Activated CD4-positive, alpha-beta T cell treated with anti-CD3 and anti-CD28 coated beads for 36 hours (primary cell): Measurements from ENCODE around the gene PPP1R3G. TPM values are rescaled to one million over a fixed set of nuclear protein-coding genes. Genes with fewer than 3 reads are reported as not detected.

Experiments
- ATAC-seq: fragments of 200-7000 bp; cut with Tn5 transposase; one replicate; pipeline ENCODE4 v1.10.0; 2021; ENCODE audit warnings: mild to moderate bottlenecking, moderate library complexity
- CTCF ChIA-PET: fragments of 350-600 bp; sonication (Branson Sonifier 250); formaldehyde crosslinking; loops from one replicate; lab custom pipeline; 2021; ENCODE audit warnings: antibody characterized with exemption; lab: Charles Lee
- POLR2A ChIA-PET: fragments of 350-600 bp; sonication (Branson Sonifier 250); formaldehyde crosslinking; loops from one replicate; lab custom pipeline; 2021; ENCODE audit warnings: antibody characterized with exemption, inconsistent platforms; lab: Charles Lee
- DNase-seq: peaks from one replicate; pipeline ENCODE4 v3.0.0-alpha.2; 2020
- H3K27ac Mint-ChIP-seq: one replicate; pipeline ENCODE4 v1.8.0; 2021; ENCODE audit warnings: mixed read lengths
- H3K27me3 Mint-ChIP-seq: one replicate; pipeline ENCODE4 v1.8.0; 2021; ENCODE audit warnings: mixed read lengths
- H3K36me3 Mint-ChIP-seq: one replicate; pipeline ENCODE4 v1.8.0; 2021; ENCODE audit warnings: low read depth, mixed read lengths
- H3K4me1 Mint-ChIP-seq: one replicate; pipeline ENCODE4 v1.8.0; 2021; ENCODE audit warnings: mixed read lengths
- H3K4me3 Mint-ChIP-seq: one replicate; pipeline ENCODE4 v1.8.0; 2021; ENCODE audit warnings: mild to moderate bottlenecking, moderate library complexity, mixed read lengths
- H3K9me3 Mint-ChIP-seq: one replicate; pipeline ENCODE4 v1.8.0; 2021; ENCODE audit warnings: low read depth, mixed read lengths
- intact Hi-C, 2 experiments: fragments of 100-400 bp; cut with DNase I in 1 of 2; cut with micrococcal nuclease in 1 of 2; formaldehyde crosslinking; loops; one replicate each; pipeline versions ENCODE4 v1.14.2 to v1.15.1; 2022 to 2024; cut with DNase I, micrococcal nuclease
- total RNA-seq, 2 experiments: library from RNA; stranded (reverse); gene quantifications; one replicate each; pipeline ENCODE4 v1.2.3, GENCODE V29; 2021

PPP1R3G gene
- total RNA-seq, 2 experiments from 2014 or later, result 0.09 to 0.11 TPM

DNA sequence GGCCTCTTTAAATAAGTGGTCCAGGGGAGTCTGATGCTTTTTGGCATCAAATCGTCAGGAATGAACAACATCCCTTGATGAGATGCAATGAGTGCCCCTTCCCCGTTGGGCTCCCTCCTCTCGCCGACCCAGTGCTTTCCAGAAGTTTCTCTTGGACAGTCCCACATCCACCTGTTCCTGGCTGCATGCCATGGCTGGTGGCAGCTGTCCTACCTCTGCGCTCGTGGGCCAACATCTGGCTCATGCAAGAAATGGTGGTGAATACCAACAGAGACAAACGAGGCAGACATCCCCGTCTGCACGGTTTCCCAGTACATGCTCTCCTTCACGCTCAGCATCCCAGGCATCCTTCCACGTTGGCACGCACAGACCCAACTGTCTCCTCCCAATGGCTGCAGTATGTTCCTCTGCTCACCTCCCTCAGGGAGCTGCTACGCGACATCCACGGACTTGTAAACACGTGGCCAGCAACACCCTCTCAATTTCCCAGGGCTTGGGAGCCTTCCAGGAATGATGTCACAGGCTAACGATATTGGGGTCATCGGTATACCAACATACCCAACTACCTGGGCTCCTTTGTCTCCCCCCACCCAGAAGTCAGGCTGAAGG is 37.5 kb downstream of the PPP1R3G start:
- intact Hi-C loops, result no loop called here
- Mint-ChIP-seq H3K27me3 (no peaks in the 10 kb centered on the region), H3K36me3 (peaks cover 2% of the 10 kb centered on the region), H3K9me3 (no peaks in the 10 kb centered on the region), H3K4me1 (no peaks in the 10 kb centered on the region), H3K27ac (no peak overlapping the region), H3K4me3 (no peak overlapping the region)
- ChIA-PET POLR2A (no interaction called here), CTCF (no interaction called here)
- DNase-seq (no peak), ATAC-seq (no peak)

DNA sequence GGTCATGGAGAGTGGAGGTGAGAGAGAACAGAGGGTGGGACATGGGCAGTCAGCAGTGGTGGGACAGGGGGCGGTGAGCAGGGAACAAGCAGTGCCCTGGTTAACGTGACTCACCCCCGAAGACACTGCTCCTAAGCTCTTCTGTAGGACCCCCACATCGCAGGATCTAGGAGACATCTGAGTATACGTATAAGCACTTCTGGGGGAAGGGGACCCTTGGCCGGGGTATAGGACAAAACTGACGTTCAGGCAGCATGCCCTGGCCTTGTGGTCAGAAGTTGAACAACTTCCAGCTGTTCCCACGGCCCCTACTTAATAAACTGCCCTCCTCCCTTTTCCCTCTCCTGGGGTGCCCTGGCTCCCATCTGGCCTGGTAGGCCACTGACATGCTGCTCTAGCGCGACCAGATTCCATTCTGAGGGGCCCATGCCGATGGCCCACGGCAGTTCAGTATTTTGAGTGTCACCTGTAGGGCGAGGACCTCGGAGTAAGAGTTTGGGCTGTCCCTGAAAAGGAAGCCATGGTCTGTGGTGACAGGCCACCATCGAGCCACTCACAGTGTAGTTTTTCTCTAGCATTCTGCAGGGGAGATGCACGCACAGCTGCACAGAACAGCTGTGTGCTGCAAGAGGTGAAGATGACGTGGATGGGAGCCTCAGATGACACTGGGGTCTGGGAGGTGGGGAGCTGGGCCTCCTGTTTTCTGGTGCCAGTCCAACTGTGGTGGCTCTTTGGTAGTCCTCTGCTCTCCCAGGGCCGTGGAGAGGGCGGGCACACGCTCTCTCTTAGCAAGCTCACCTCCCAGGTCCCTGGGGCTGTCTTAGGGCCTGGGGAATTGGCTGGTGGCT is 38.4 kb downstream of the PPP1R3G start:
- POLR2A ChIA-PET, result no interaction called here
- Mint-ChIP-seq H3K27ac (no peak overlapping the region), H3K36me3 (peaks cover 2% of the 10 kb centered on the region)

DNA sequence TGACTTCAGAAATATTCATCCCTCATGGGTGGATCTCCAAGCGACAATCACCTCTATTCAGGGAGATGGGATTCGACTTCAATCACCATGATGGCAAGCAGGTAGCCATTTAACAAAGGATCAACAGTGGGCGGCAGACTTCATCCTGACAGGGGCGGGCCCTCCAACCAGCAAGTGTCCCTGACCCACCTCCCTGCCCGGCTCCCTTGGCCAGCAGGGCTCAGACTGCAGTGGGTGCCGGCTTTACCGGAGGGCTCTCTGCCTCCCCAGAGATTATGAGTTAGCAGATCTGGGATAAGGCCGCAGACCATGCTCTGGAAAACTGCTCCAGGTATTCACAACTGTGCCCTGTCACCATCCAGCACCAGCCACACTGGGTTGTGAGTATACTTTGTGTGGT is 39.4 kb downstream of the PPP1R3G start:
- CTCF ChIA-PET, result no interaction called here
- DNase-seq (no peak), ATAC-seq (no peak)
- Mint-ChIP-seq H3K27me3 (no peaks in the 10 kb centered on the region), H3K36me3 (peaks cover 2% of the 10 kb centered on the region), H3K27ac (no peak overlapping the region), H3K4me3 (no peak overlapping the region), H3K9me3 (no peaks in the 10 kb centered on the region), H3K4me1 (no peaks in the 10 kb centered on the region)
- intact Hi-C loops, result no loop called here
- POLR2A ChIA-PET, result no interaction called here

More for the DNA sequence above, 38.4 kb downstream of the PPP1R3G start:
- no peaks in the 10 kb centered on the region for H3K4me1 Mint-ChIP-seq
- H3K27me3 Mint-ChIP-seq, result no peaks in the 10 kb centered on the region
- CTCF ChIA-PET, result interaction anchor here (0.5 kb wide), 1 partner anchor 829 kb away, joined by 3 read pairs; no protein-coding TSS in a partner anchor
- DNase-seq, result no peak
- no peak overlapping the region for H3K4me3 Mint-ChIP-seq
- intact Hi-C loops, result no loop called here
- ATAC-seq, result no peak
- no peaks in the 10 kb centered on the region for H3K9me3 Mint-ChIP-seq

DNA sequence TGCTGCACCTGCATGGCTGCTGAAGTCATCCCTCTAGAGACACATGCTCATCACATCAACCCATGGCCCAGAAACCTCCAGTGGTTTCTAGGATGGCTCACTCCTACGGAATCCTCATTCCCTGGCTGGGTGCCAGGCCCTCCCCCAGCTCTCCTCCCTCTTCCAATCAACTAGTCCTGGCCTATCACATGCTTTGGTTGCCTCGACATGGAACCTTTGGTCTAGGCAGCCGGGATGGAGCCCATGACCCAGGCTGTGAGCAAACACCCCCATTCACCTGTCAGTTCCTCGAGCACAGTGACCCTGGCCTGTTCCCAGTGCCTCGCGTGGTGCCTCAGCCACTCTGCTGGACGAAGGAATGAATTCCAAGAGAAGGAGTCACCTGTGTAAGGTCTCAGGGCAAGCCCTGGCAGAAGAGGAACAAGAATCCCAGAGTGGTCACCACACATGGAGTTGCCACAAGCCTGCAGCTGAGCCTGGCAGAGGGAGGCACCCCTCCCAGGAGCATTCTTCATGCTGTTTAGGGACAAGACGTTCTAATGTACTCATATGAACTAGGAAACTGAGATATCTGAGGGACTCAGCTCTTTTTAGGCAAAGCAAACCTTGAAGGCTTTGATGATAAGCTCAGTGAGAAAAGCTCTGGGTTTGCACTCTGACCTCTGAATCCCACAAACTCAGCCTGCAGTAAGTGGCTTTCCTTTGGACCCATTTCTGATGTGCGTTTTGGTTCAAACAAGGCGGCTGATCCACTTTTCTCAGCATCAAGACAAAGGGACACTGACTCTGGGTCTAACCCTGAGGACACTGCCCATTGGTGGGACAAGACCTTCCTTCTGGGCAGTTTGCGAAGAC is 40.2 kb downstream of the PPP1R3G start:
- POLR2A ChIA-PET, result no interaction called here
- Mint-ChIP-seq H3K9me3 (no peaks in the 10 kb centered on the region), H3K4me1 (no peaks in the 10 kb centered on the region), H3K27ac (no peak overlapping the region), H3K4me3 (no peak overlapping the region), H3K36me3 (peaks cover 4% of the 10 kb centered on the region), H3K27me3 (no peaks in the 10 kb centered on the region)
- intact Hi-C loops, result no loop called here
- CTCF ChIA-PET, result no interaction called here
- ATAC-seq (no peak), DNase-seq (no peak)

DNA sequence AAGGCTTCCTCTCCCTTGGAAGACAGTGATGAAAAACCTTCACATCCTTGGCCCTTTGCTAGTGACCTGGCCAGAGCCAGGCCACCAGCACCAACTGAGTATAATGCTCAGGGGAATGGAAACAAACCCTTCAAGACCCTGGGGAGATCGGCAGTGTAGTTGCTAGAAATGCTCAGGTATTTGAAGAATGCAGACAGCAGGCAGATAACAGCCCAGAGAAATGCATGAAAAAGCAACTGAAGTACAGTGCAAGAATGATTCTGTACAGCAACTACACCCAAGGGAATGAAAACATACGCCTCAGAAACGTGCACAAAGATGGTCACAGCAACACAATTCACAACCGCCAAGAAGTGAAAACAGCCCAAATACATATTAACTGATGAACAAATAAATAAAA is 41.1 kb downstream of the PPP1R3G start:
- ChIA-PET CTCF (no interaction called here), POLR2A (no interaction called here)
- Mint-ChIP-seq H3K9me3 (no peaks in the 10 kb centered on the region), H3K4me1 (no peaks in the 10 kb centered on the region), H3K4me3 (no peak overlapping the region), H3K27ac (no peak overlapping the region), H3K27me3 (no peaks in the 10 kb centered on the region), H3K36me3 (peaks cover 4% of the 10 kb centered on the region)
- intact Hi-C loops, result no loop called here
- no peak for ATAC-seq
- DNase-seq, result no peak

DNA sequence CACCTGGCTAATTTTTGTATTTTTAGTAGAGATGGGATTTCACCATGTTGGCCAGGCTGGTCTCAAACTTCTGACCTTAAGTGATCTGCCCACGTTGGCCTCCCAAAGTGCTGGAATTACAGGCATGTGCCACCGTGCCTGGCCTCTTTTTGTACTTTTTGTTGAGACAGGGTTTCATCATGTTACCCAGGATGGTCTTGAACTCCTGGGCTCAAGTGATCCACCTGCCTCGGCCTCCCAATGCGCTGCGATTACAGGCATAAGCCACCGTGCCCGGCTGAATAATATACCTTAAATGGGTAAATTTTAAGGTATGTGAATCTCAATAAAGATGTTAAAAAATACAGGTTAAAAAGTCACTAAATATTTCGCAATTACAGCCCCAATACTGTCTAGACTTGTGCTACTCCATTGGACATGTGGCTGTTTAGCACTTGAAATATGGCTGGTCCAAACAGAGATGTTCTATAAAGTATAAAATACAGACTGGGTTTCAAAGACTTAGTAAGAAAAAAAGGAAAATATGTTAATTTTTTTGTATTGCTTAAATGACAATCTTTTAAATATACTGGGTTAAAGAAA is 42.1 kb downstream of the PPP1R3G start:
- CTCF ChIA-PET, result no interaction called here
- ATAC-seq (no peak), DNase-seq (no peak)
- Mint-ChIP-seq H3K27ac (no peak overlapping the region), H3K36me3 (peaks cover 4% of the 10 kb centered on the region), H3K4me1 (no peaks in the 10 kb centered on the region), H3K9me3 (no peaks in the 10 kb centered on the region), H3K4me3 (no peak overlapping the region), H3K27me3 (no peaks in the 10 kb centered on the region)
- POLR2A ChIA-PET, result no interaction called here
- intact Hi-C loops, result no loop called here

DNA sequence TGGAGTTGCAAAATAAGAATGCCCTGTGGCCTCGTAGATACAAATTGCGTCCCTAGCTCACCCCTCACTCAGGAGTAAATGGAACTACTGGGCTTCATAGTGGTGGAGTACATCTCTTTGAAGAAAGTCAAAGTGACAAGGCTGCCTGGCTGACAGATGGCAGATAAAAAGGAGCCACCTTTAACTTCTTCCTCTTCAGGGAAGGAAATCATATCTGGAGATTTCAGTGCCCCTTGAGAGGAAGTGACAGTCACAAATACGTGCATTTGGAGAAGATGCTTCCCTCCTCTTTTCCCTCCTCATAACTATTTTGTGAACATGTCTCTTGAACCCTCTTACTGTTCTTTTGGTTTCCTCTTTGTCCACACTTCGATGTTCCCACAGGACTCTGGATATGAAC is 43.2 kb downstream of the PPP1R3G start:
- H3K36me3 Mint-ChIP-seq, result peaks cover 4% of the 10 kb centered on the region
- ChIA-PET CTCF (no interaction called here), POLR2A (no interaction called here)
- no peaks in the 10 kb centered on the region for H3K27me3 Mint-ChIP-seq
- no peaks in the 10 kb centered on the region for H3K9me3 Mint-ChIP-seq
- intact Hi-C loops, result no loop called here
- H3K4me3 Mint-ChIP-seq, result no peak overlapping the region
- DNase-seq (no peak), ATAC-seq (no peak)
- no peaks in the 10 kb centered on the region for H3K4me1 Mint-ChIP-seq
- no peak overlapping the region for H3K27ac Mint-ChIP-seq

DNA sequence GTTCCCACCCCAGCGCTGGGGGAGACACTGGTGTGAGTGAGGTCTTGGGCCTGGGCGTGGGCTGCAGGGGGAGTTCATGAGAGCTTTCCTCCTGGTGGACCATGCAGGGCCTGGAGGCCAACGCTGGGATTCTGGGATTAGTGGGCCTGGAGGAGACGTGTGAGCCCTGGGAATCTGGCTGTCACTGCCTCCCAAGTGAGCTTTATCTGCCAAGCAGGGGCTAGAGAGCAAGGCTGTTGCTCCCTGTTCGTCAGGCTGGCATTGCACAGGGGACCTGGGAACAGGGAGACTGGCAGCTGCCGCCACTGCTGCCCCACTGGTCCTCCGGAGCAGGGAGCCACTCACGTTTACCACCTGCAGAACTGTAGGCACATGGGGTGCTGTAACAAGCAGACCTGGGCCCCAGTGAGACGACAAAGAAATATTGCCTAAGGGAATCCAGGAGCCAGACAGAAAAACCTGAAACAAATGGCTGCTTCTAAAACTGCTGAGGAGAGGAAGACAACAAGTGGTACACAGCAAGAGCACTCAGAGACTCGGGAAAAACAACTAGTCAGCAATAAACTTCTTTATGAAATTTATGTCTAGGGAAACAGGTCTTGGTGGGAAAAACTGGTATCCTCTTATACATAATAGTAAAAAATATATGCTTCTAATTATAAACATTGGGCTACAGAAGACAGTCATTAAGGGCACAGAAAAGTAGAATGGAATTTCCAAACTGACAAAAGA is 45.2 kb downstream of the PPP1R3G start:
- Mint-ChIP-seq H3K4me3 (no peak overlapping the region), H3K9me3 (no peaks in the 10 kb centered on the region), H3K4me1 (no peaks in the 10 kb centered on the region), H3K27ac (no peak overlapping the region), H3K36me3 (peaks cover 4% of the 10 kb centered on the region), H3K27me3 (no peaks in the 10 kb centered on the region)
- intact Hi-C loops, result no loop called here
- DNase-seq (no peak), ATAC-seq (no peak)
- ChIA-PET CTCF (no interaction called here), POLR2A (no interaction called here)

DNA sequence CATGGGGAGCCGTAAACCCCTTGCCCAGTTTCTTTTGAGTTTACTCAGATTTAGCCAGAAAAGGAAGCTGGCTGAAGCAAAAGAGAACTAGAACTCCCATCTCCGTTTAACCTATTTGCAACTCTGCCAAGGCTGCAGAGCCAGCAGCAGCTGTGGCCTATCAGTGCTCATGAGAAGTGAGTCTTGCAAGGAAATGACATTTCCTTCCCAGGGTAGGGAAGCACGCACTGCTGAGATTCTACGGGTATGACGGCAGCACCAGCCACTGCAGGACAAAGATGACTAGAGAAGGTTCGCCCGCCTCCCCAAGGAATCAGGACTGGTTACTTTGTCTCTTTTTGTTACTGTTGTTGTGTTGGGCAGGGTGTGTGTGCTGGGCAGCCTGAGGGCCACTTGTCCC is 47.6 kb downstream of the PPP1R3G start:
- POLR2A ChIA-PET, result no interaction called here
- intact Hi-C loops, result no loop called here
- Mint-ChIP-seq H3K9me3 (no peaks in the 10 kb centered on the region), H3K27ac (no peak overlapping the region), H3K4me1 (no peaks in the 10 kb centered on the region), H3K36me3 (peaks cover 6% of the 10 kb centered on the region), H3K27me3 (no peaks in the 10 kb centered on the region), H3K4me3 (no peak overlapping the region)
- DNase-seq (no peak), ATAC-seq (no peak)
- CTCF ChIA-PET, result interaction anchor here (2.3 kb wide), 1 partner anchor 11 kb away, joined by 8 read pairs; no protein-coding TSS in a partner anchor

DNA sequence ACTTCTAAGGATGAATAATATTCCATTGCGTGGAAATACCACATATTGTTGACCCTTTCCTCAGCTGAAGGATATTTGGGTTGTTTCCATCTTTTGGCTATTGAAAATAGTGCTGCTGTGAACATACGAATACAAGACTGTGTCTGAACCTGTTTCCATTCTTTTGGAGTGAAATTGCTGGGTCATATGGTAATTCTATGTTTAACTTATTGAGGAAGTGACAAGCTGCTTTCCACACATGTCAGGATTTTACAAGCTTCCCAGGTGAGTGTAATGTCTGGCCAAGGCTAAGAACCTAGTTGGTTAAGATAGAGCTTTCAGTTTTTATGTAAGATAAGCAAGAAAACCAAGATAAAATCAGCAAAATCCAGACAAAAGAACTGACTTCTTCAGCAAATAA is 48.8 kb downstream of the PPP1R3G start:
- Mint-ChIP-seq H3K27ac (no peak overlapping the region), H3K27me3 (no peaks in the 10 kb centered on the region), H3K36me3 (peaks cover 6% of the 10 kb centered on the region), H3K4me1 (no peaks in the 10 kb centered on the region), H3K4me3 (no peak overlapping the region), H3K9me3 (no peaks in the 10 kb centered on the region)
- intact Hi-C loops, result no loop called here
- no peak for DNase-seq
- CTCF ChIA-PET, result interaction anchor here (0.6 to 1.0 kb wide), 3 partner anchors 10 to 1912 kb away, joined by 3 to 11 read pairs (median 3); no protein-coding TSS in a partner anchor
- POLR2A ChIA-PET, result no interaction called here
- ATAC-seq, result no peak
